SJCRH30 (cell line): ENCODE results near the gene SLC43A3. TPM values are rescaled to one million over a fixed set of nuclear protein-coding genes. Genes with fewer than 3 reads are reported as not detected.
"Not testable (repeated sequence)": the region's sequence is repeated elsewhere in the genome, so short reads cannot be mapped to it uniquely, and the experiment has no call there.

Experiments used
- DNase-seq, 2 experiments: peaks; one replicate each; pipeline ENCODE4 v3.0.0-alpha.2; 2015 to 2020
- H3K27ac ChIP-seq: fragments of 250-450 bp; sonication (Bioruptor Pico); 2 replicates; pipeline ENCODE4 v1.5.1; 2020; ENCODE audit warnings: mild to moderate bottlenecking, moderate library complexity
- H3K27me3 ChIP-seq: fragments of 250-450 bp; sonication (Bioruptor Pico); 2 replicates; pipeline ENCODE4 v1.5.1; 2020; ENCODE audit warnings: mild to moderate bottlenecking, moderate library complexity
- H3K36me3 ChIP-seq: fragments of 250-450 bp; sonication (Bioruptor Pico); 2 replicates; pipeline ENCODE4 v1.5.1; 2020; ENCODE audit warnings: mild to moderate bottlenecking, moderate library complexity
- H3K4me1 ChIP-seq: fragments of 250-450 bp; sonication (Bioruptor Pico); 2 replicates; pipeline ENCODE4 v1.5.1; 2020; ENCODE audit warnings: mild to moderate bottlenecking, moderate library complexity
- H3K4me3 ChIP-seq: fragments of 250-450 bp; sonication (Bioruptor Pico); 2 replicates; pipeline ENCODE4 v1.5.1; 2020; ENCODE audit warnings: mild to moderate bottlenecking, moderate library complexity
- H3K9me3 ChIP-seq: fragments of 250-450 bp; sonication (Bioruptor Pico); replicated peaks from 2 replicates; pipeline ENCODE4 v1.5.1; 2020; ENCODE audit warnings: mild to moderate bottlenecking, moderate library complexity
- total RNA-seq: library from RNA; depleted of rRNA; stranded (reverse); fragments of >200 nt; shearing (Covaris generic); gene quantifications from 2 replicates; pipeline ENCODE4 v1.2.3, GENCODE V29; 2014

Gene SLC43A3
- total RNA-seq, 1 experiment from 2014 or later, result 0.12 TPM

DNA sequence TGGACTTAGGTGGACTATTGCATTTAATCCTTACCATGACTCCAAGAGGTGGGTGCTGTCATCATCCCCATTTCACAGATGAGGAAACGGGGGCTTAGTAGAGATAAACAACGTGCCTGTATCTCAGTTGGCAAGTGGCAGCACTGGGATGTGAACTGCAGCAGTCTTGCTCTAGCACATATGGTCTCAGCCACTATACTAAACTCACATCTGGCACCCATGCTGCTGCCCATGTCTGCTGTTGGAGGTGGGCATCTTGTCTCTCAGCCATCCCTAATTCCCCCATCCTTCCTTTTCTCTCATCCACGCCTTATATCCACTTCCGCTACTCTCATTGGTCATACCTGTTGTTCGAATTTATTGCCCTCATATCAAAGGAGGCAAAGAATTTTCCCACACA is 49.8 kb downstream of the SLC43A3 start:
- H3K27ac ChIP-seq, result no peak overlapping the region
- no peak for DNase-seq
- no peaks in the 10 kb centered on the region for H3K4me1 ChIP-seq

DNA sequence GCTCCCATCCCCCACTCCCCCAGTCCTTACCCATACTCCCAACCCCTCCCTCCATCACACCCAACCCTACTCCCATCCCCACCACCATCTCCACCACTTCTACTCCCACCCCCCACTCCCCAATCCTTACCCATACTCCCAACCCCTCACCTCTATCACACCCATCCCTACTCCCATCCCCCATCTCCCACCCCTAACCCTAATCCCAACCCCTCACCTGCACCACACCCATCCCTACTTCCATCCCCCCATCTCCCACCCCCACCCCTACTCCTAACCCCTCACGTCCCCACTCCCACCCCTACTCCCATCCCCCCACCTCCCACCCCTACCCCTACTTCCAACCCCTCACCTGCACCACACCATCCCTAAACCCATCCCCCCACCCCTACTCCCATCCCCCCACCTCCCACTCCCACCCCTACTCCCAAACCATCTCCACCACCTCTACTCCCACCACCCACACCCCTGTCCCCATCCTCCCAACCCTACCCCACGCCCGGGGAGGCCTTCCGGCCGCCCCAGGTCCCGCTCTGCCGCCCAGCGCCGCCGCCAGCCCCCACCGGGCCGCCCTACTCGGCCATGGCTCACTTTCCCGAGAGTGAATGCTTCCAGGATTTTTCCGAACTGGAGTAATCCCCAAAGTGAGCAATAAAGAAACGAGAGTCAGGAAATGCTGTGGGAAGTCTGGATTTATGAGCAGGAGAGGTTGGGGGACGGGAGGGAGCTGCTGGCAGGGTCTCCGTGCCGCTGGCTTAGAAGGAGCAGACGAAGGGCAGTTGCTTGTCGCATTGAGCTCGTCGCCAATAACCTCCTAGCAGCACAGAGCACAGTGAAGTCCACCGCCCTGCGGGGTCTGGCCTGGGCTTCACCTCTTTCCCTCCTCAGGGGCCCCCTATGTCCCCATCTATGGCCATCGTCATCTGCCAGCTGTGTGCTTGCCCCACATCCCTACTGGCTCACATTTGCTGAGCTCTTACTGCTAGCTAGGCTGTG is 50.5 kb downstream of the SLC43A3 start:
- no peak overlapping the region for H3K4me3 ChIP-seq
- H3K4me1 ChIP-seq, result no peaks in the 10 kb centered on the region
- no peaks in the 10 kb centered on the region for H3K9me3 ChIP-seq
- peaks cover 3% of the 10 kb centered on the region; the same call in 1 of the 2 replicates for H3K27me3 ChIP-seq
- H3K36me3 ChIP-seq, result no peaks in the 10 kb centered on the region
- no peak overlapping the region for H3K27ac ChIP-seq
- no peak for DNase-seq

More for the DNA sequence above, 49.8 kb downstream of the SLC43A3 start:
- Histone ChIP-seq H3K4me3 (no peak overlapping the region), H3K36me3 (no peaks in the 10 kb centered on the region), H3K27me3 (peaks cover 3% of the 10 kb centered on the region; the same call in 1 of the 2 replicates), H3K9me3 (no peaks in the 10 kb centered on the region)

- peaks cover 3% of the 10 kb centered on the region; the same call in 1 of the 2 replicates for H3K27me3 ChIP-seq
- no peaks in the 10 kb centered on the region for H3K36me3 ChIP-seq
- H3K4me1 ChIP-seq, result no peaks in the 10 kb centered on the region
- no peak for DNase-seq
- no peak overlapping the region for H3K27ac ChIP-seq
- H3K9me3 ChIP-seq, result no peaks in the 10 kb centered on the region
- no peak overlapping the region for H3K4me3 ChIP-seq
Measured at GRCh38 chr11:57375490-57375889, 51.4 kb downstream of the SLC43A3 start.

GRCh38 chr11:57374966-57375365 is 52.0 kb downstream of the SLC43A3 start:
- no peak overlapping the region for H3K4me3 ChIP-seq
- peaks cover 3% of the 10 kb centered on the region; the same call in 1 of the 2 replicates for H3K27me3 ChIP-seq
- no peaks in the 10 kb centered on the region for H3K9me3 ChIP-seq
- H3K4me1 ChIP-seq, result no peaks in the 10 kb centered on the region
- no peaks in the 10 kb centered on the region for H3K36me3 ChIP-seq
- no peak overlapping the region for H3K27ac ChIP-seq
- no peak for DNase-seq

GRCh38 chr11:57373146-57373545 is 53.8 kb downstream of the SLC43A3 start:
- Histone ChIP-seq H3K27me3 (peaks cover 3% of the 10 kb centered on the region; the same call in 1 of the 2 replicates), H3K4me1 (no peaks in the 10 kb centered on the region), H3K9me3 (no peaks in the 10 kb centered on the region), H3K27ac (no peak overlapping the region), H3K36me3 (no peaks in the 10 kb centered on the region), H3K4me3 (no peak overlapping the region)
- DNase-seq, result no peak

- H3K27me3 ChIP-seq, result peaks cover 3% of the 10 kb centered on the region; the same call in 1 of the 2 replicates
- H3K27ac ChIP-seq, result no peak overlapping the region
- no peaks in the 10 kb centered on the region for H3K9me3 ChIP-seq
- no peaks in the 10 kb centered on the region for H3K4me1 ChIP-seq
- no peak overlapping the region for H3K4me3 ChIP-seq
- DNase-seq, result no peak
- no peaks in the 10 kb centered on the region for H3K36me3 ChIP-seq
Measured at GRCh38 chr11:57370941-57371340, 56.0 kb downstream of the SLC43A3 start.

- DNase-seq, result no peak
- H3K36me3 ChIP-seq, result no peaks in the 10 kb centered on the region
- H3K4me1 ChIP-seq, result no peaks in the 10 kb centered on the region
- no peak overlapping the region for H3K27ac ChIP-seq
- peaks cover 3% of the 10 kb centered on the region; the same call in 1 of the 2 replicates for H3K27me3 ChIP-seq
- no peaks in the 10 kb centered on the region for H3K9me3 ChIP-seq
- no peak overlapping the region for H3K4me3 ChIP-seq
Measured at GRCh38 chr11:57370251-57370650, 56.7 kb downstream of the SLC43A3 start.

DNA sequence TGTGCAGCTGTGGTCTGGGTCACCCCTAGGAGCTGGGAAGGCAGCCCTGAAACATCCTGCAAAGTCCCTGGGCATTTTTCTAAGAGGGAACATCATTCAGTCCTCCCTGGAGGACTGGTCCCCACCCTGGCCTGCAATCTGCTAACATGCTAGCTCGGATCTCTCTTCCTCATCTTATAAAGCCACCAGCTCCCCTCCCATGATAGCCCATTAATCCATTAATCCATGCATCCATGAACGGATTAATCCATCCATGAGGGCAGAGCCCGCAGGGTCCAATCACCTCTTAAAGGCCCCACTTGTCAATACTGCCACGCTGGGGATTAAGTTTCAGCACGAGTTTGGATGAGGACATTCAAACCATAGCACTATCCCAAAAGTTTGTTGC is 58.1 kb downstream of the SLC43A3 start:
- no peak overlapping the region for H3K27ac ChIP-seq
- no peaks in the 10 kb centered on the region for H3K36me3 ChIP-seq
- H3K27me3 ChIP-seq, result peaks cover 3% of the 10 kb centered on the region; the same call in 1 of the 2 replicates
- DNase-seq, result no peak
- no peaks in the 10 kb centered on the region for H3K4me1 ChIP-seq
- no peak overlapping the region for H3K4me3 ChIP-seq
- no peaks in the 10 kb centered on the region for H3K9me3 ChIP-seq

- Histone ChIP-seq H3K36me3 (no peaks in the 10 kb centered on the region), H3K4me3 (no peak overlapping the region), H3K27me3 (peaks cover 2% of the 10 kb centered on the region; the same call in 1 of the 2 replicates), H3K9me3 (no peaks in the 10 kb centered on the region), H3K4me1 (no peaks in the 10 kb centered on the region), H3K27ac (no peak overlapping the region)
- no peak for DNase-seq
Measured at GRCh38 chr11:57368106-57368844, 58.6 kb downstream of the SLC43A3 start.

DNA sequence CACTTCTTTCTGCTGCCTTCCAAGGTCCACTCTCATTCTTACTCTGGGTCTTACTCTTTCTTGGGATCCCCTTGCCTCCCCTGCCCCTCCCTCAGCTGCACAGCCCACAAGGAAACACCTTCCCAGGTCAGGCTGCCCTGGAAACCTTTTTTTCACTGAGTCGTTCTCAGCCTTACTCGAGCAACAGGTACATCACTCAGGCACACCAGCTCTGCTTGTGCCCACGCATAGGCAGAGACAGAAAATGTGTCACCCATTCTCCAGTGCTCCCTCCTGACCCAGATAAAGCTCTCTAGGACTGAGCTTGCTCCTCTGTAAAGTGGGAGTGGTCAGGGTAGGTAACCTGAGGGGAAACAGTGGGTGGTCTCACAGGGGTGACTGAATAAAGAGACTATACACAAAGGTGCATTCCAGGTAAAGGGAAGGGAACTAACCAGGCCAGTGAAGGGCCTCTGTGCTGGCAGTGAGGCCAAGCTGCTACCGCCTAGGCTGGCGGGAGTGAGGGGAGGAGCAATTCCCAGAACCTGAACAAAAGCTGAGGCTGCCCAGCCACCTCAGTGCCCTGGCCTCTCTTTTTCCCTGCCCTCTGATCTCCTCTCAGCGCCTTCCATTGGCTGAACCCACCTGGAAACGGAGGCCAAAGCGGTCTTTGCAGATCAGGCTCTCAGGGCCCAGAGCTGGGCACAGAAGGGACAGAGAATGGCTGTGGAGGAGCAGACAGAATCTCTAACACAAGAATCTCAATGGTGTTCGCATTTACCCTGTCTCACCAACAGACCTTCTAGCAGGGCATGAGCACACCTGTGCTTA is 61.9 kb downstream of the SLC43A3 start:
- no peaks in the 10 kb centered on the region for H3K9me3 ChIP-seq
- H3K36me3 ChIP-seq, result no peaks in the 10 kb centered on the region
- H3K27ac ChIP-seq, result no peak overlapping the region
- H3K4me1 ChIP-seq, result peaks cover 5% of the 10 kb centered on the region
- DNase-seq, result no peak
- no peak overlapping the region for H3K4me3 ChIP-seq
- H3K27me3 ChIP-seq, result 0 out of 2 replicates have a peak, but pooled peaks cover 3% of the 10 kb centered on the region

DNA sequence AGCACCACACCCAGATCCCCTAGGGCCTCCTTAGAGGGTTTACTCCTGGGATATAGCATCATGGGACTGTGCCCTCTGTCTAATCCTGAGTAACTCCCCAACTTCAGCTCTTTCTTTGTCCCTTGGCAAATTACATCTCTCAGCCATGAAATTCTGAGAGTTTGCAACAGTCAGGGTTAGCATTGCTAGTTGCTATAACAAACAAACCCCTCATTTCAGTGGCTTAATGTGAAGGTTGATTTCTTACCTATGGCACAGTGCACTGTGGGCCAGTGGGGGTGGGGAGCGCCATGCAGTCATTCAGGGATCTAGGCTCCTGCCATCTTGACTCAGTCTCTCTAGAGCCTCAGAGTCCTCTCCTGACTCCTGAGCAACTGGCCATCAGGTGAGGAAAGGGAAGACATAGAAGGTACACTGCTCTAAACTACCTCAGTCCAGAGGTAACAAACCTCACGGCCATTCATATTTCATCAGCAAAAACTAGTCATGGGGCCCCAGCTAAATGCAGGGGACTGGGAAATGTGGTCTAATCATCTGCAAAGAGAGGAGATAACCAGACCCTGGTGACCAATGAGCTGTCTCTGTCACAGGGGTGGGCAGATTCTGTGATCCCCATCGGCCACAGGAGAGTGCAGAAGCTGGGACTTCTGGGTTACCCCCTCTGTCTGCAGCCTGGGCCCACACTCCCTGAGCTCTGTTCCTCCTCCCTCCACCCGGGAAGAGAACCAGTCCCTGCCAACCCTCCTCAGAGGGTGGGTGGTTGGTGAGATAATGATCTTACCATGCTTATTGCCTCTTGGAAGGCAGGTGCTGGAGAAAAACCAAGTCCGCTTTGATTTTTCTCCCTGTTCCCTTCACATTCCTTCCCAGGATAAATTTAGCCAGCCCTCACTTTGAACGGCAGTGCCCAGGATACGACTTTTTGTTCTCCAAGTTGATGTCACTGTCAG is 63.5 kb downstream of the SLC43A3 start:
- Histone ChIP-seq H3K4me1 (peaks cover 13% of the 10 kb centered on the region), H3K36me3 (no peaks in the 10 kb centered on the region), H3K27me3 (0 out of 2 replicates have a peak, but pooled peaks cover 3% of the 10 kb centered on the region), H3K27ac (no peak overlapping the region), H3K4me3 (no peak overlapping the region), H3K9me3 (no peaks in the 10 kb centered on the region)
- DNase-seq, result no peak

- 0 out of 2 replicates have a peak, but pooled peaks cover 3% of the 10 kb centered on the region for H3K27me3 ChIP-seq
- H3K4me1 ChIP-seq, result peaks cover 17% of the 10 kb centered on the region
- no peak for DNase-seq
- H3K36me3 ChIP-seq, result no peaks in the 10 kb centered on the region
- H3K4me3 ChIP-seq, result no peak overlapping the region
- no peak overlapping the region for H3K27ac ChIP-seq
- H3K9me3 ChIP-seq, result no peaks in the 10 kb centered on the region
Measured at GRCh38 chr11:57361926-57362325, 65.0 kb downstream of the SLC43A3 start.

DNA sequence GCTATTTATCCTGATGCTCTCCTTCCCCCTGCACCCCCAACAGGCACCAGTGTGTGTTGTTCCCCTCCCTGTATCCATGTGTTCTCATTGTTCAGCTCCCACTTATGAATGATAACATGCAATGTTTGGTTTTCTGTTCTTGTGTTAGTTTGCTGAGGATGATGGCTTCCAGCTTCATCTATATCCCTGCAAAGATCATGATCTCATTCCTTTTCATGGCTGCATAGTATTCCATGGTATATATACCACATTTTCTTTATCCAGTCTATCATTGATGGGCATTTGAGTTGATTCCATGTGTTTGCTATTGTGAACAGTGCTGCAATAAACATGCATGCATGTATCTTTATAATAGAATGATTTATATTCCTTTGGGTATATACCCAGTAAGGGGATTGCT is 65.5 kb downstream of the SLC43A3 start:
- peaks cover 17% of the 10 kb centered on the region for H3K4me1 ChIP-seq
- not testable (repeated sequence) for H3K9me3 ChIP-seq, H3K27ac ChIP-seq, H3K4me3 ChIP-seq, H3K27me3 ChIP-seq, DNase-seq, H3K36me3 ChIP-seq
